ENCODE results near the gene SLC27A5. TPM values are rescaled to one million over a fixed set of nuclear protein-coding genes. Genes with fewer than 3 reads are reported as not detected.
"Not testable (repeated sequence)": the region's sequence is repeated elsewhere in the genome, so short reads cannot be mapped to it uniquely, and the experiment has no call there.

SLC27A5 gene
- total RNA-seq, 1 donor = 3.0 TPM

GRCh38 chr19:58499021-58499927, 12.5 kb downstream of the SLC27A5 start:
- peak; percentile 98 for DNase-seq (ENCODE audit: low read depth)
- TF ChIP-seq CTCF (IDR thresholded peaks at IDR 0.05; ENCODE audit: insufficient read depth, low read depth, low read length) = peak; percentile 51
- peak overlapping the region; percentile 74 for H3K4me3 ChIP-seq (ENCODE audit: low read depth, low read length)

GRCh38 chr19:58498316-58499020, 13.3 kb downstream of the SLC27A5 start:
- peak overlapping the region; percentile 74 for H3K4me3 ChIP-seq (ENCODE audit: low read depth, low read length)
- TF ChIP-seq CTCF (IDR thresholded peaks at IDR 0.05; ENCODE audit: insufficient read depth, low read depth, low read length) = no peak
- no peak for DNase-seq (ENCODE audit: low read depth)

GRCh38 chr19:58497634-58498170, 14.1 kb downstream of the SLC27A5 start:
- TF ChIP-seq CTCF (IDR thresholded peaks at IDR 0.05; ENCODE audit: insufficient read depth, low read depth, low read length) = no peak
- H3K4me3 ChIP-seq (ENCODE audit: low read depth, low read length) = no peak overlapping the region
- no peak for DNase-seq (ENCODE audit: low read depth)

GRCh38 chr19:58492265-58492664, 19.5 kb downstream of the SLC27A5 start:
- no peak for TF ChIP-seq CTCF (IDR thresholded peaks at IDR 0.05; ENCODE audit: insufficient read depth, low read depth, low read length)
- H3K4me3 ChIP-seq (ENCODE audit: low read depth, low read length) = no peak overlapping the region
- no peak for DNase-seq (ENCODE audit: low read depth)

- no peak overlapping the region for H3K4me3 ChIP-seq (ENCODE audit: low read depth, low read length)
- TF ChIP-seq CTCF (IDR thresholded peaks at IDR 0.05; ENCODE audit: insufficient read depth, low read depth, low read length) = no peak
- DNase-seq (ENCODE audit: low read depth) = no peak
Measured at GRCh38 chr19:58491393-58491792, 20.4 kb downstream of the SLC27A5 start.

- DNase-seq (ENCODE audit: low read depth); H3K4me3 ChIP-seq (ENCODE audit: low read depth, low read length): not testable (repeated sequence)
Measured at GRCh38 chr19:58484349-58484748, 27.4 kb downstream of the SLC27A5 start.

- H3K4me3 ChIP-seq (ENCODE audit: low read depth, low read length) = no peak overlapping the region
- DNase-seq (ENCODE audit: low read depth) = no peak
- no peak for TF ChIP-seq CTCF (IDR thresholded peaks at IDR 0.05; ENCODE audit: insufficient read depth, low read depth, low read length)
Measured at GRCh38 chr19:58483776-58484175, 28.0 kb downstream of the SLC27A5 start.

Measured in fibroblast of villous mesenchyme (primary cell).